HG03378 (cell line): Measurements from ENCODE around the gene PRXL2A.

Experiments used
- ATAC-seq: cut with Tn5 transposase; IDR thresholded peaks from one replicate; pipeline ENCODE4 v1.9.1; 2021; ENCODE audit warnings: mild to moderate bottlenecking, moderate library complexity; ENCODE audit not compliant: unreplicated experiment

Gene PRXL2A

DNA sequence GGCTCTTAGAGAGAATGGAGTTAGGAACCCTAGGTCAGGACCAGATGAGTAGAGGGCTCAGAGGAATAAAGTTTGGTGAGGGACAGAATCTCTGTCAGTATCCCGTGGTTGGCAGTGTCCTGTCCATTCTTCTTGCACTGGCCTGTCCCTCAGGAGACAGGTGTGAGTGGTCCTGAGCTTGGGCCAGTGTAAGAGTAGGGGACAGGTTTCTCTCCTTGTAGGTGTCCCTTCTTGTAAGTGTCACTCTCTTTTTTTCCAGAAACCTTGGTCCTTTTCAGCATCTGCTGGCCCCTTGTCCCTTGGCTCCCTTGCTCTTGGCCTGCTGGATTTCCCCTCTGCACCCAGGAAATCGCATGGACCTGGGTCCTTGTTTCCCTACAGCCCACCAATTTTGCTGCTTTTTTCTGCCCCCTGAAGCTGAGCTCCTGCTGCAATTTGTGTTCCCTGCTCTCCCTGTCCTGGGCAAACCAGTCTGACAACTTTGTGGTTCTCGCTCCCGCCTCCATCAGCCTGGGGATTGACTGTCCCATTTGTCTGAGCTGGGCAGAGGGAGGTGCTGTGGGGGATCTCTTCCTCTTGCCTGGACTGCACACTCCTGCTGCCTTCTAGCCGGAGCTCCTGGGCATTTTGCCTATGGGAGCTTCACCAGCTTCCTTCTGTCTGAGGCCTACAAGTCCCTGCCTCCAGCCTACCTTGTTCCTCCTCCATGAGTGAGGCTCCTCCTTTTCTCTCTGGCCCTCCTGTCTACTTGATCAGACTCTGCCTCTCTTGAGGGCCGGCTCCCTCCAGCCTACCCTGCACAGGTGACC, 52.3 kb downstream of the PRXL2A start:
- ATAC-seq = no peak

DNA sequence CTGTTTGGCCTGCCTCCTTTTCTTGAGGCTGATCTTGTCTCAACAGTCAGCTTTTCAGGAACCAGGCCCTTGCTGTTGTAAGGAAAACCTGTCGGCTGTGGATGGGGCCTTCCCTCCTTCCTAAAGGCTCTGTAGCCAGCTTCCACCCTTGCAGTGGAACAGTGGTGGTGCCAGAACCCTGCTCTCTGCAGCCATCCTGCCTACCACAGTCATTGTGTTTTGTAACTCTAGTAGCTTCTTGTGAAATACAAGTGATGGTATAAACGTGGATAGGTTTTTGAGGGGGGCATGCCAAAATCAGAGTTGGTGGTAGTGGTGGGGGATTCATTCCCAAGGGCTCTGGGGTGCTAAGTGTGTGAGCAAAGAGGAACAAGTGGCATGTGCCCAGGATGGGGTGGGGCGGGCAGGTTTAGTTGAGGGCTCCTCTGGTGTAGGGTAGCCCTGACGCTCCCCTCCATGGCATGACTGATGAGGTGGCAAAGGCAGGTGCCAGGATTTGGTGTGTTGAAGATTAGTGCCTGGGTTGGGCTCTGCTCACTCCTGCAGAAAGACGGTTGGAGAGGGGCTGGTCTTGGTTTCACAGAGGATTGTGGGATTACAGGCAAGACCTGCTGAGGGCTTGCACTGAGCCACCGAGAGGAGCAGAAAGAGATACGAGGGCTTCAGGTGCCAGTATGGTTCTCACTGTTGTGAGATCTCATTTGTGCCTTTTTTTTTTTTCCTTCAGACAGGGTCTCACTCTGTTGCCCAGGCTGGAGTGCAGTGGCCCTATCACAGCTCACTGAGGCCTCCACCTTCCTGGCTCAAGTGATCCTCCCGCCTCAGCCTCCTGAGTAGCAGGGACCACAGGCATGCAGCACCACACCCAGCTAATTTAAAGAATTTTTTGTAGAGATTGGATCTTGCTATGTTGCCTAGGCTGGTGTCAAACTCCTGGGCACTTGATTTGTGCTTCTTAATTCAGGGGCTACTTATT, 53.1 kb downstream of the PRXL2A start:
- ATAC-seq = no peak

DNA sequence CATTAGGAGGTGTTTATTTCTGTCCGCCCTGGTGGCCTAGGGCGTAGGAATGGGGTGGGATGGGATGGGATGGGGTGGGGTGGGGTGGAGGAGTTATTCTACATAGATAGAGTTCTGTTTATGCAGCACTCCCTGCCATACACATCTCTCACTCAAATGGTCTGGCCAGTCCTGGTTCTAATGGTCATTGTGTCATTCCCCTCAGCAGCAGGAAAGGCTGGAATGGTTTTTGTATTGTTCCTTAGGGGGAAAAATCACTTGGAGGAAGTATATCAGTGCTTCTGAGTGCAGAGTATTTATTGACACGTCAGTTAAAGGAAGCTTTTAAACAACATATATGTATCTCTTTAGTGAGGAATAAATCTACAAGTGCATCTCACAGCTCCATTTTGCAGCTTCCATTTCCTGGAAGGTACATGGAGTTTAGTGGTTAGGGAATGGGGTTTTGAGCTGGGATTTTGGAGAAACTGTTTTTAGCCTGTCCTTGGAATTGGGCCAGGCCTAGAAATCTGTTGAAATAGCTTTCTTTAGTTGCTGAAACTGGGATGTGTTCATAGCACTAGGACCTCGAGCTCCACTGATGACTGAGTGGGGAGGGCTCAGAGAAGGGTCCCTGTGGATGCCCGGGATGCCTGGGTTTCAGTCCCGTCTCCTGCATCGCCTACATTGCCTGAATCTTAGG, 54.1 kb downstream of the PRXL2A start:
- no peak for ATAC-seq

DNA sequence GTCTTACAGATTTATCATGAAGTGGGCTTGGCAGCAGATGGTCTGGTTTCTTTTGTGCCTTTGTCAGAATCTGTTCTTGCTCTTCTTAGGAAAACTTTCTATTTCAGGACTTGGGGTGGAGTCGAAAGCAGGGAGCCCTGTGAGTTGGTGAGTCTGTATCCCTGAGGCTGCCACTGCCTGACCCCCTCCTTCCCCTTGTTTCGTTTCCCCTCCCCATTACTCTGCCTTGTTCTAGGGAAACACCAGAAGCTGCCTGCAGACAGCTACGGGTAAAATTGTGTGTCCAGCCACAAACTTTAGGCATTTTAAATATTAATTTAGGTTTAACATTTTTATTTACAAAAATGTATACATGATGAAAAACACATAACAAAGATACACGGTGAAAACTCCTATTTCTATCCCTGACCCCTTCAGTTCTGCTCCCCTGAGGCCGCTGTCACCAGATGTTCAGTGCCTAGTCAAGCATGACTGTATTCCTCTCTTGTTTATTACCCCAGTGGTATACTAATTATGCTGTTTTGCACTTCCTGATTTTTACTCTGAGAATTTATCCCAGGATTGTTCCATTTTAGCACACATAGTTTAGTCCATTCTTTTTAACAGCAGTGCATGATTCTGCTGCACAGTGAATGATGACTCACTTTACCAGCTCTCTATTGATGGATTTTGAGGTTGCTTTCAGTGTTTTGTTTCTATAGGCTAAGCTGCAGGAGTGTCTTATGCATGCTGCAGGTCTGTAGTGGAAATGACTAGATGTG, 54.8 kb downstream of the PRXL2A start:
- ATAC-seq = peak; percentile 44

DNA sequence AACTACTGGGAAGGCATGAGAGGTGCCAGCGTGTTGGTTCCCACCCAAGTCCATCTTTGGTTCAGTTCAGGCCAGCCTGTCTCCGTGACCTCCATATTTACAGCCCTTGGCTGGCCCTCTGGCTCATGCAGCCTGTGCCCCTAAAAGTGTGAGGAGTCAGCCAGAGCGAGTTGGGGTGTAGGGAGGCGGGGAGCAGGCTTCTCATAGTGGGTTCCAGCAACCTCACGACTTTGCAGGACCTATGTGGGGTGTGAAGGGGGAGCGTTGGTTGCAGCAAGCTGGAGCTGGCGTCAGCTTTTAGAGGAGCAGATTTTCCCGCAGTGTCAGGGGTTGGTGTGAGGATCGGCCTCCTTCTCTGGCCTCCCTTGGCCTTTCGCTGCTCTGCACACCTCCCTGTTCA, 55.5 kb downstream of the PRXL2A start:
- no peak for ATAC-seq

DNA sequence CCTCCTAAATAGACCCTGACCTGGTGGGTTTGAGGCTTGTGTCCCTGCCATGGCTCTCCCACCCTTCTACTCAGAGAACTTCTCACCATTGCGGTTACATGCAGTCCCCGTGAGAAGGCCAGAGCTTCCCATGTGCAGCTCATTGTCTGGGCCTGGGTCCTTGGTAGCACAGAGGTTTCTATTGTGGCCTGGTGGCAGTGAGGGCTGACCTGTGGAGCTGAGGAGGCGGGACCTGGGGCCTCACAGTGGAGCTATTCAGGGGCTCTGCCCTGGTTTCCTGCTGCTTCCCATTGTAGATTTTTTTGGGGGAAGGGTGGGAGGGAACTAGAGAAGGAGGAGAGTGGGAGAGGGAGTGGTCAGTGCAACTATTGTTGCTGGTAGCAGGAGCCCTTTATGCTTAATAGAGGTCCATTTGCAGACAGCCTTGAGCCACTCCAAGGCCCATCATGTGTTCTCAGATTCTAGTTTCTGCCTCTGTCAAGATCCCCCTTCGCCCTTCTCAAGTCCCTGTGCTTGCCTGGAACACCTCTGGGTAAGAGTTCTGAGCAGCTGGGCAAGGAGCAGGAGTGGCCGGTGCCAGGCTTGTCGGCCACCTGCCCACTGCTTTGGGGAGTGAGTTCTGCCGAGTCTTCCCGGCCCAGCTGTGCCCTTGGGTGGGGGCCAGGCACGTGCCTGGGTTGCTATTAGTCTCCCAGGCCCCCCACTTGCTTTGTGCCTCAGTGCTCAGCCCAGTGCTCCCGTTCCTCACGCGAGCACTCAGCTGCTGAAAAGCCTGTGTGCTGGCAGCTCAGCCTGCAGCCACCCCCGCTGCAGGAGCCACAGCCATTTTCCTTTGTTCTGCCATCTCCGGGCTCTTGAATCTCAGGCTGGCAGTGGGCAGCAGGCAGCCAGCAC, 56.5 kb downstream of the PRXL2A start:
- no peak for ATAC-seq

DNA sequence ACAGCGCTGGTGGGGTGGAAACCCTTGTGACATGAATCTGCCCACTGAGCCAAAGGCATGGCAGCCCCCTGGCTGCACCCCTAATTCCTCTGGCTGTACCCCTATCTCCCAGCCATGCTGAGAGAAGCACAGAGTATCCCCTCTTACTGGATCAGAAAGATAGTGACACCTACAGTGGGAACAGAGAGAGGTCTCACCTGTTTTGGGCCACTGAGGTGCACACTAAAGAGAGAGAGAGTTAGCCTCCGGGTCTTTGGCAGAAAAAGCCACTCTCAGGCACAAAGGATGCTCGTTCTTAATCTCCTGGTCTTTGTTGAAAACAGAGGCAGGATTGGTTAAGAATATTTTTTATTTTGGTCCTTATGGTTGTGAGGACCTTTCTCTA, 57.1 kb downstream of the PRXL2A start:
- ATAC-seq = no peak

DNA sequence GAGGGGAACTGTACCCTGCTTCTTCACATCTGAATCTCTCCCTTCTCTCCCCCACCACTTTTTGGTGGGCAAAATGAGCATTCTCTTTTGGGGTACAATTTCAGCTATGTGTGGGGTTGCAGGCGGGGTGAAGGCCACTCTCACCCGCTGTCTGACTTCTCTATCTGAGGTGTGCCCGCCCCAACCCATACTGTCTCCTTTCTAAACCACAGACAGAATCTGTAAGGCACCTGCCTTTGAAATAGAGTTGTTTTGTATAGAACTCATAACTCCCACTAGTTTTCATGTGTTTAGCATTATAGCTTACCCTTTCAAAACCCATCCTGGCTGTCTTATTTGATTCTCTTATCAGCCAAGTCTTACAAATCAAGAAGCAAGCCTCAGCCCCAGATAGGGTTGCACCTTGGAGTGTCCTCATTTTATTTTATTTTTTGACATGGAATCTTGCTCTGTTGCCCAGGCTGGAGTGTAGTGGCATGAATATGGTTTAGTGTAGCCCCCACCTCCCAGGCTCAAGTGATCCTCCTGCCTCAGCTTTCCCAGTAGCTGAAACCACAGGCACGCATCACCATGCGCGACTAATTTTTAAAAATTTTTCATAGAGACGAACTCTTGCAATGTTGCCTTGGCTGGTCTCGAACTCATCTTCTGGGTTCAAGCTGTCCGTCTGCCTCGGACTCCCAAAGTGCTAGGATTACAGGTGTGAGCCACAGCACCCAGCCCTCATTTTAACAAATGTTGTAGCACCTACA, 57.7 kb downstream of the PRXL2A start:
- ATAC-seq = no peak

DNA sequence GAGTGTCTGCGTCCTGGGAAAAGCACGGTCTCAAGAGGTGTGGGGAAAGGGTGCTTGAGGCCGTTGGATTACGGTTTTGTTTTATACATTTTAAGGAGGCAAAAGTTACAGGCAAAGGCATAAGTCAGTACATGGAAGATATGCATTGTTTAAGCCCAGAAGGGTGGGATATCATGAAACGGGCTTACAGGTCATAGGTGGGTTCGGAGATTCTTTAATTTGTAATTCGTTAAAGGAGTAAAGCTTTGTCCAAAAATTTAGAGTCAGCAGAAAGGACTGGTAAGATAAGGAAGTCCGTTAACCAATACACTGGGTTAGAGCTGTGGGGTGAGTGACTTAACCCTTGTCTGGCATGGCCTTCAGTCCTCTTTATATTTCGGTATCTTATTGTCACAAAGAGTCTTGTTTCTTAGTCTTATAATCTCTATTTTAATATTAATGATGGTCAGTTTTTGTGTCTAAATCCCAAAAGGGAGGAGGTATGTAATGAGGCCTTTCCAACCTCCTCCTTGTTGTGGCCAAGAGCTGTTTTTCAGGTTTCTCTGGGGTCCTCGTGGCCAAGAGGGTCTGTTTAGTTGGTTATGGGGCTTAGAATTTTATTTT, 58.5 kb downstream of the PRXL2A start:
- no peak for ATAC-seq

DNA sequence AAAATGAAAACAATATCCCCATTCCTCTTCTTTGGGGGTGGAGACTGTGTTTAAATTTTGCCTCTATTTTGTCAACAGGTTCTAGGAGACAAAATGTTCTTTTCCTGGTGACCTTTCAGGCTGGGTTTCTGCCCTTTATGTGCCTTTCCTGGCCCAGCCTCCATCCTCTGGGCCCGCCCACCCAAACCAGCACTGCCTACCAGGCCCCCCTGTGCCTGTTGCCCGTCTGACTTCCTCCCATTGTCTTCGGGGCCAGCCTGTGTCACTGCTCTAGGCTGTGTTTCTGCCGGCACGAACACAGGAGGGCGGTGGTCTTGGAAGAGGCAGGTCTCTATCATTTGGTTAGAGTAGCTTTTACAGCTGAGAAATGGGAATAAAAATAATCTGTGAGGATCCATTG, 59.7 kb downstream of the PRXL2A start:
- no peak for ATAC-seq

DNA sequence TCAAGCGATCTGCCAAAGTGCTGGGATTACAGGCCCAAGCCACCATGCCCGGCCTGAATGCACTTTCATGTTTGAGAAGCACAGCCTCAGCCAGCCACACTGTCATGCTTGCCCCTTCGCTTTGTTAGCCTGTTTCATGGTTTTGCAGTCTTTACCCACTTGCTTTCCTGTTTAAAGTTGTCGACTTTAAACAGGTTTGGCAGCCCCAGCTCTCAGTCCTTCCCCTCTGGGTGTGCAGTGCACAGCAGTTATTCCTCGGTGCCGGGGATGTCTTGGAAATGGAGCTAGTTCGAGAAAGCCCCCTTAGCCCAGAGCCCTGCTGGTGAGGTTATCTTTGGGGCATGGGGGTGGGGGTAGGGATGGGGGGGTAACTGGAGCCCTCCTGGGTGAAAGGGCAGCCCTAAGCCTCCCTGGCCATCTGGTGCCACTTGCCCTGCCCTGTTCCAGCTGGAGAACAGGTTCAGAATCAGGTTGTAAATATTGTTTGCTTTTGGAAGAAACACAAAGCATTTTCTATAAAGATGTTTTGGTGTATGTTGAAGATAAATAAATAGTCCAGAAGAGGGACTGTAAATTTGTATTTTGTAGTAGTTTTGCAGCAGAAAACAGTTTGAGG, 60.6 kb downstream of the PRXL2A start:
- ATAC-seq = no peak

DNA sequence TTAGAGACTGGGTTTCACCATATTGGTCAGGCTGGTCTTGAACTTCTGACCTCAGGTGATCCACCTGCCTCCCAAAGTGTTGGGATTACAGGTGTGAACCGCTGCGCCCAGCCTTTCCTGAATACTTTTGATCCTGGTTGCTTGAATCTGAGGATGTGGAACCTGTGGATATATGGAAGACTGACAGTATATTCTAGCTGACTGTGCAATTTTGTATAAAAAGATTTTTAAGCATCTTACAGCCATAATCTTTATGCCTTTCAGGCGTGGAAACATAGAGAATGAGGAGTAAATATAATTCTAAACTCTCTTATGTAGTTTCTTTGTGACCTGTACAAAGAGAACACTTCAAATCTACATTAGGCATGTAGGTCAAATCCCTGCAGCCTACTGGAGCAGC, 61.9 kb downstream of the PRXL2A start:
- ATAC-seq = no peak

DNA sequence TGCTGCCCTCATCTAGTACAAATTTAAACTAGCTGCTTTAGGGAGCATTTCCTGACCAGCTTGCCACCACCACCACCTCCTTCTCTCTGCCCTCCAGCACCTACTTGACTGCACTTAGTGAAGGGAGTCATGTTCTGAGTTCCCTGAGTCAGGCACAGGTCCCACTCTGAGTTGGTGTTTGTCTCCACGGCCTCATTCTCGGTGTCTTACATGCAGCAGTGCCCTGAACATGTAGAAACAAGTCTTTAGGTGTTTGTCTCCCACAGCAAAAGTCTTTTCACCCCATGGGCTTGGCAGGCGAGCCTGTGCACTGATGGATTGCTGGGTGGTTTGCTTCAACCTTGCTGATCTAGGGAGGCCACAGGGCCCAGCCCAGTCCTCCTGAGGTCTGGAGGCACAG, 62.6 kb downstream of the PRXL2A start:
- ATAC-seq = no peak

DNA sequence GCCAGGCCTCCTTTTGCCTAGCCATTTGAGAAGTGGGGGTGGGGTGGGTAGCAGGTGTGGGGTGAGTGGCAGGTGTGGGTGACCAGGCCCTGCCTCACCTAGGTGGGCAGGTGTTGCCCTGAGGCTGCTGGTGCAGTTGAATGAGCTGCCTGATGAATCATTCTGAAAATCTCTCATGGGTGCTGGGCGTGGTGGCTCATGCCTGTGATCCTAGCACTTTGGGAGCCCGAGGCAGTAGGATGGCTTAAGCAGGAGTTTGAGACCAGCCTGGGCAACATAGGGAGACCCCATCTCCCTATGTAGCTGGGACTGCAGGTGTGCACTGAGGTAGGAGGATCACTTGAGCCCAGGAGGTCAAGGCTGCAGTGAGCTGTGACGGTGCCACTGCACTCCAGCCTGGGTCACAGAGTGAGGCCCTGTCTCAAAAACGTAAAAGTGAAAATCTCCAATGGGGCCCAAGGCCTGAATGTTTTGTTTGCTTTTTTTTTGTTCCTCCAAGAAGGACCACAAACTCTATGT, 63.4 kb downstream of the PRXL2A start:
- ATAC-seq = peak; percentile 52

DNA sequence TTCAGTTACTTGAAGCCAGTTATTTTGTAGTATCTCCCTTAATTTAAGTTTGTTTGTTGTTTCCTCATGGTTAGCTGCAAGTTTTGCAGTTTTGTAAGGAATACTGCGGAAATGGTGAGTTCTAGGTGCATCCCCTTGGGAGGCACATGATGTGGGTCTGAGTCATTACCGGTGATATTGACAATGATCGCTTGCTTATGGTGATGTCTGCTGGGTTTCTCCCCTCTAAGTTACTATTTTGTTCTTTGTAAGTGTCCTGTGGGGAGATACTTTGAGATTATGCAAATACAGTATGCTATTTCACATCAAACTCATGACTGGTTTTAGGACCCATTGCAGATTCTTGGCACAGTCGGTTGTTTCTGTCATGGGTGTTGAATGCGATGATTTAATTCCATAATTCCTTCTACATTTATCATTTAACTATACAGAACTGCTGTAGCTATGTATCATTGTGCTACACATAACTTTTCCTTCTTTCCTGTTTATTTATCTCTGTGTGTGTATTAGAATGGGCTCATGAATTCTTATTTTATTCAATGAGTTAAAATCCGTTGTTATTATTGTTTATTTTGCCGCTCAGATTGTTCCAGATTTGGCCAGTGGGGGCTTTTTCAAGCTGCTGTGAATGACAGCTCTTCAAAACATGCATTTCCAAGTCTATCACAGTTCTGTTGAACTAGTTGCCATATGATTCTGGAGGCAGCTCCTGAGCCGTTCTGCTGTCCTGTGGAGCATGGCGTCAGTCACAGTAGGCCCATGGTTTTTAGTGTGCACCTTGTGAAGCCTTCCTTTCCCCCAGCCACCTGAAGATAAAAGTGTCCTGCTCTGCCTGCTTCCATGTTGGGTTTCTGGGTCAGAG, 64.1 kb downstream of the PRXL2A start:
- ATAC-seq = peak; percentile 98

DNA sequence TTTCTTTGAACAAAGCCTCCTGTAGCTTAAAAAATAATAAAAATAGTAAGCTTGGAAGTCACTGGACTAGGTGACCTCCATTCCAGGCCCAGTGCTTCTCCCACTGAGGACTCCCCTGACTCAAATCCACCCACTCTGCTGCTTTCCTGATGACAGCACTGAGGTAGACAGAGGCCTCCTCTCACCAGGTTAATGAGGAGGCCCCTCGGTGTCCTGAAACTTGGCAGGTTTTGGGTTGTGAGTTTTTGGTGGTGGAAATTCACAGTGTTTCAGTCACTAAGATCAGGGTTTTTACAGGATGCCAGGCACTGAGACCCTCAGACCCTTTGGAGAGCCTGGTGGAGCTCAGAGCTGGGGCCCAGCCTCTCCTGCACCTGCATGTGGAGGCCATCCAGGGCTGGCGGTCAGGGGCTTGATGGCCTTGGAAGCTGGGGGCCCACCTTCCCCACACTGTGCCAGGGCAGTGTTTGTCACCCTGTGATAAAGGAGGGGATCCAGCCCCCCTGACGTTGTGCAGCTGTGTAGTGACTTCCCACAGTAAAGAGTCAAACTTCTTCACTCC, 64.8 kb downstream of the PRXL2A start:
- ATAC-seq = no peak
